HG02798 (cell line): ENCODE results near the gene LUZP2.

ENCODE experiments used
- ATAC-seq: cut with Tn5 transposase; IDR thresholded peaks from one replicate; pipeline ENCODE4 v1.9.1; 2021; ENCODE audit warnings: mild to moderate bottlenecking; ENCODE audit not compliant: unreplicated experiment, poor library complexity

LUZP2 gene

GRCh38 chr11:24559315-24559714 lies 62.5 kb downstream of the LUZP2 start:
- ATAC-seq: no peak

- ATAC-seq: no peak
These were observed 63.5 kb downstream of the LUZP2 start for GRCh38 chr11:24560324-24560723.

GRCh38 chr11:24567380-24567779 lies 70.5 kb downstream of the LUZP2 start:
- ATAC-seq: no peak

GRCh38 chr11:24572376-24572775 lies 75.5 kb downstream of the LUZP2 start:
- ATAC-seq: no peak

- no peak for ATAC-seq
These were observed 77.6 kb downstream of the LUZP2 start for GRCh38 chr11:24574461-24574860.

GRCh38 chr11:24575392-24575791 lies 78.5 kb downstream of the LUZP2 start:
- ATAC-seq: no peak

- ATAC-seq: no peak
These were observed 88.3 kb downstream of the LUZP2 start for GRCh38 chr11:24585192-24585591.

GRCh38 chr11:24587635-24588034 lies 90.8 kb downstream of the LUZP2 start:
- no peak for ATAC-seq

GRCh38 chr11:24588081-24588480 lies 91.2 kb downstream of the LUZP2 start:
- no peak for ATAC-seq

- no peak for ATAC-seq
These were observed 92.2 kb downstream of the LUZP2 start for GRCh38 chr11:24589064-24589463.

GRCh38 chr11:24591283-24591682 lies 94.4 kb downstream of the LUZP2 start:
- ATAC-seq: no peak

GRCh38 chr11:24592360-24592759 lies 95.5 kb downstream of the LUZP2 start:
- ATAC-seq: no peak

GRCh38 chr11:24593332-24593731 lies 96.5 kb downstream of the LUZP2 start:
- ATAC-seq: no peak

- ATAC-seq: no peak
These were observed 97.5 kb downstream of the LUZP2 start for GRCh38 chr11:24594401-24594800.

GRCh38 chr11:24598641-24599040 lies 101.8 kb downstream of the LUZP2 start:
- ATAC-seq: no peak

GRCh38 chr11:24609192-24610119 lies 112.6 kb downstream of the LUZP2 start:
- ATAC-seq: no peak

- no peak for ATAC-seq
These were observed 118.8 kb downstream of the LUZP2 start for GRCh38 chr11:24615451-24616160.

- no peak for ATAC-seq
These were observed 121.0 kb downstream of the LUZP2 start for GRCh38 chr11:24617856-24618255.

GRCh38 chr11:24619900-24620299 lies 123.0 kb downstream of the LUZP2 start:
- ATAC-seq: no peak

- ATAC-seq: no peak
These were observed 125.4 kb downstream of the LUZP2 start for GRCh38 chr11:24622262-24622661.

GRCh38 chr11:24623121-24623520 lies 126.3 kb downstream of the LUZP2 start:
- ATAC-seq: no peak
